Measurements from ENCODE around the gene ENTPD1. TPM values are rescaled to one million over a fixed set of nuclear protein-coding genes. Genes with fewer than 3 reads are reported as not detected.

Gene ENTPD1
- total RNA-seq, 2 donors from 2014 or later, result 0.53 to 12.9 TPM

DNA sequence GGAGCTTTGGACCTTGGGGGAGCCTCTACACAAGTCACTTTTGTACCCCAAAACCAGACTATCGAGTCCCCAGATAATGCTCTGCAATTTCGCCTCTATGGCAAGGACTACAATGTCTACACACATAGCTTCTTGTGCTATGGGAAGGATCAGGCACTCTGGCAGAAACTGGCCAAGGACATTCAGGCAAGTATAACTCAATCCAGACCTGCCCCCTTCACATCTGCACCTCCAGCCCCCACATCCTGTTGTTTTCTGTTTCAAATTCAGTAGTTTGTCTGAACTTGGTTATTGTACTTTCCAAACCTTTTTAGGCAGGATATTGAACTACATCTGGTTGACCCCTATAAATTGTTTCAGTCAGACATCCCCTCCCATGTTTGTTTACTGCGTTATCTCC is 89.4 kb downstream of the ENTPD1 start:
- Mint-ChIP-seq H3K27ac (no peak overlapping the region), H3K36me3 (ENCODE audit: insufficient read depth in 2 of 2) (no peaks in the 10 kb centered on the region), H3K27me3 (ENCODE audit: low read depth) (no peaks in the 10 kb centered on the region), H3K4me1 (ENCODE audit: low read depth) (peaks cover 14% of the 10 kb centered on the region), H3K9me3 (no peaks in the 10 kb centered on the region), H3K4me3 (no peak overlapping the region)
- DNase-seq (no peak), ATAC-seq (replicated peaks in 1 of 2) (no peak)

DNA sequence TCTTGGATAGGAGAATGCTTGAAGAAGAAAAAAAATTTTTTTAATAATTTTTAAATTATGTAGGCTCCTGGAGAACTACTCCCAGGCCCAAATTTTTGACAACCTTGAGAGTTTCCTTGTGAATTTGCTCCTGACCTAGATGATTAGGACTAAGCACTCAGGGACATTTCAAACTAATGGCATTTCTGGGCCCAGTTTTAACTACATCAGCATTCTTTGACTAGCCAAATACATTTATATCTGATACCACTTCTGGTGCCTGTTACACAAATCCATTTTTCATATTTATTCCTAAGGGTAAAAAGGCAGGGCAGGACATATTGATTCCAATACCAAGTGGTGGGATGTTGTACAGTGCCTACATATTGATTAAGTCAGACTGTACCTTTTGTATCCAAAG is 91.0 kb downstream of the ENTPD1 start:
- peaks cover under 1% of the 10 kb centered on the region for H3K4me1 Mint-ChIP-seq (ENCODE audit: low read depth)
- no peaks in the 10 kb centered on the region for H3K36me3 Mint-ChIP-seq (ENCODE audit: insufficient read depth in 2 of 2)
- H3K27ac Mint-ChIP-seq, result no peak overlapping the region
- DNase-seq, result no peak
- no peak overlapping the region for H3K4me3 Mint-ChIP-seq
- no peaks in the 10 kb centered on the region for H3K9me3 Mint-ChIP-seq
- H3K27me3 Mint-ChIP-seq (ENCODE audit: low read depth), result no peaks in the 10 kb centered on the region
- no peak for ATAC-seq (replicated peaks in 1 of 2)

DNA sequence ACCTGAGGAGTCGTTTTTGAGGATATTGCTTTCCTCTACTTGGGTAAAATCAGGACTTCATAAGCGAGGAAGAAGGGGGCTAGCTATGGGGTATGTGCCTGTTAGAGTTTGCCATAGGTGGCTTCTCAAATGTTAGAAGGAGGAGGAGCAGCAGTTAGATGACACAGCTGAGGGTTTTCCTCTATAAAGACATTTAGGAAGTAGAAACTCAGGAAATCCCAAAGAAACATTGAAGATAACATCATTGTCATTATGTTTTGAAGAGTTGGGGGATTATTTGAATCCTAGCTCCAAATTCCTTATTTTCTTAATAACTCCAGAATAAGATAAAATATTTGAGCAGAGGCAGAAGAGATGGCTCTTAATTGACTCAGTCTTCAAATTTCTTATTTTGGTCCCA is 92.9 kb downstream of the ENTPD1 start:
- no peaks in the 10 kb centered on the region for H3K36me3 Mint-ChIP-seq (ENCODE audit: insufficient read depth in 2 of 2)
- ATAC-seq (replicated peaks in 1 of 2) (no peak), DNase-seq (no peak)
- no peak overlapping the region for H3K4me3 Mint-ChIP-seq
- H3K27me3 Mint-ChIP-seq (ENCODE audit: low read depth), result no peaks in the 10 kb centered on the region
- H3K27ac Mint-ChIP-seq, result no peak overlapping the region
- no peaks in the 10 kb centered on the region for H3K4me1 Mint-ChIP-seq (ENCODE audit: low read depth)
- H3K9me3 Mint-ChIP-seq, result no peaks in the 10 kb centered on the region

DNA sequence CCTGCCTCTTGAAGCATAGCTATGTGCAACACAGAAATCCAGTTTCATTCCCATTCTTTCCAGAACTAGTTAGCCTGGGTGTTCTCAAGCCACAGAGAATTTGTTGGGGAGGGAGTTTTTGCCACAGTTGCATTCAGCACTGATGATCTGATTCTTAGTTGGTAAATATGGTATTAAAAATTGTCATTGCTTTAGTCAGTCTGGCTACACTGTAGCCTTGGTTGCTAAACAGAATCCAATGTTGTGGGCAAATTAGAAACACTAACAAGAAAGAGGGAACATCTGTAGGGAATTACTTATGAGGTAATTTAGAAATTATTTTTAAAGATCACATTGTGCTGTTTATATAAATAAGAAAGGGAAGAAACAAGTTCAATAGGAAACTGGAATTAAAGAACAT is 94.8 kb downstream of the ENTPD1 start:
- Mint-ChIP-seq H3K36me3 (ENCODE audit: insufficient read depth in 2 of 2) (peaks cover 1 to 3% of the 10 kb centered on the region in 2 donors), H3K4me3 (no peak overlapping the region), H3K27ac (no peak overlapping the region), H3K4me1 (ENCODE audit: low read depth) (no peaks in the 10 kb centered on the region), H3K27me3 (ENCODE audit: low read depth) (peaks cover 7% of the 10 kb centered on the region), H3K9me3 (peaks cover 0 to 4% of the 10 kb centered on the region in 2 donors)
- DNase-seq (no peak), ATAC-seq (replicated peaks in 1 of 2) (no peak)

DNA sequence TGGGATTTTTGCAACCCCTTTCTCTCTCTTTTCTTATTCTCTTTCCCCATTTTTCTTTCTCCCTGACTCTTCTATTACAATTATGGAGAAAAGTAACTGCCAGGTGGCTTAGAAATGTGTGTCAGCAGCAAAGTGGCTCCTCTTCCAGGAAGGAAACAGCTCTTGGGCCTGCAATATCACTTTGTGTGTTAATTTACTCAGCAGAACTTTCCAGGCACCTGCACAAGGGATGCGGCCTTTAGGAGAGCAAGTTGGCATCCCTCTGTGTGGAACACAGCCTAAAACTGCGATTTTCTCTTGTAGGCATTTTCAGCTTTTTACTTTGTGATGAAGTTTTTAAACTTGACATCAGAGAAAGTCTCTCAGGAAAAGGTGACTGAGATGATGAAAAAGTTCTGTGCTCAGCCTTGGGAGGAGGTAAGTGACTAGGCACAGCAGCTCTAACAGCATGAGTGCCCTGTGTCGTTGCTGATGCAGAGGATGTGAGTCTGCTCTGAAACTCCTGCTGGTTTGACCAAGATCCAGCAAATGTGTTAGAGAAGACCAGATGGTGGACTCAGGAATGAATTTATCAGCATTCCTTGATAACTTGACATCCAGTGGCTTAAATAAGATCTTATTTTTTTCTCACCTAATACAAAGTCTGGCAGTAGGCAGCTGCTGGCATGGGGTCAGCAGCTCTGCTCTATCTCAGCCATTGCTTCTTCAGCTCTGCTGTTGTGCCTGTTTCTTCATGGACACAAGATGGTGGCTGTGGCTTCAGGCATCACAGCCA is 104.4 kb downstream of the ENTPD1 start:
- ATAC-seq (replicated peaks in 1 of 2) (no peak), DNase-seq (no peak)
- Mint-ChIP-seq H3K9me3 (peaks cover 2 to 4% of the 10 kb centered on the region in 2 donors), H3K4me1 (ENCODE audit: low read depth) (peaks cover 19% of the 10 kb centered on the region), H3K27me3 (ENCODE audit: low read depth) (no peaks in the 10 kb centered on the region), H3K4me3 (no peak overlapping the region), H3K27ac (no peak overlapping the region), H3K36me3 (ENCODE audit: insufficient read depth in 2 of 2) (peaks cover 3 to 4% of the 10 kb centered on the region in 2 donors)

DNA sequence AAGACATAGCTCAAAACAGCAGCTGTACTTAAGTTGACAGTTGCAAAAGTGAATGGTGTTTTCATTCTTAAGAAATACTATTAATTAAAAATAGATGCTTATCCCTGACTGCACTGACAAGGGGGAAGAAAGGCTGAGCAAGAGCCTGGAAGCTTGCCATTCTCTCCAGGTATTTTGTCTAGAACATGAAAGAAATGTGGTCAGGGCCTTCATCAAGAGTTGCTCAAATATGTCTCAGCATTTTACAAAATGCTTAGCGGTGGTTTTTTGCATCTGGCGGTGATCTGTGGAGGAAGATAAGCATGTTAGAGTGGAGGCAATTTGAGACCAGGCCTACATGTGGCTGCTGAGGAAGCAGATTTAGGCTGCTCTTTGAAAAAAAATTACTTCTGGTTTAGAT is 105.4 kb downstream of the ENTPD1 start:
- ATAC-seq (replicated peaks in 1 of 2) (no peak), DNase-seq (no peak)
- Mint-ChIP-seq H3K4me3 (no peak overlapping the region), H3K36me3 (ENCODE audit: insufficient read depth in 2 of 2) (no peaks in the 10 kb centered on the region), H3K27me3 (ENCODE audit: low read depth) (no peaks in the 10 kb centered on the region), H3K4me1 (ENCODE audit: low read depth) (peaks cover 29% of the 10 kb centered on the region), H3K27ac (no peak overlapping the region), H3K9me3 (no peaks in the 10 kb centered on the region)

DNA sequence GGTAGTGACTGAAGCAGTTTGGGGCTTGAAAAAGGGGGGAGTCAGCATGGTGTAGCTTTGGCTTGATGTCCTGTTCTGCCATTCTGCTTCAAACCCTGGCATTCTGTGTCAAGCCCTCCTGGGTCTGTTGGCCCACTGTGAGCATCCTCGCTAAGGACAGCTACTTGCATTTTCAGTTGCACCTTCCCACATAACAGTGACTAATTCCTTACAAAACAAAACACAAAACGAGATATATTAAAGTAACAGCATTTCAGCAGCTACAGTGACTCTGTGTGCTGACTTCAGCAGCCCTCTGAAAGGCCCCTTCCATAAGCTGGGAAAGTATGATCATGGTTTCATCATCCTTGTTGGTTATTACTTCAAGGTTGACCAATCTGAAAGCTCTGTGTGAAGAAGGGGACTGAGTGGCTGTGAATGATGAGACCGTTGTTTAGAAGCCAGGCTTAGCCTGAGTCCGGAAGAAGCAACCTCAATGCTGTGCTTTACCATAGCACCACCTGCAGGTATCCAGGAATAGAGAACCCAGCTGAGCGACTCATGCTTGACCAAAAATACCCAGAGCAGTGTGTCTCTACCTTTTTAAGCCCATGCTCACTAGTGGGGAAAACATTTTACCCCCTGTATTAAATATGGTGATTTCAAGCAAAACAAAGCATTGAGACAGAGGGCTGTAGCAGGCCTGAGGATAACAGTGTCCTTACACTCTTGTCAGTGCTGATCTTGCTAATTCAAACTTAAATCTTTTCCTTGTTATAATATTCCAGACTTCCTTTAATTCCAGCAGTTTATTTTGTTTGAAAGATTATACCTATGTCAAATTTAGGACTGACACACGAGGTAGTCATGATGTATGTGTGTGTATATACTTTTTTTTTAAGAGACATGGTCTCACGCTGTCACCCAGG is 109.2 kb downstream of the ENTPD1 start:
- Mint-ChIP-seq H3K4me1 (ENCODE audit: low read depth) (peaks cover 29% of the 10 kb centered on the region), H3K27me3 (ENCODE audit: low read depth) (no peaks in the 10 kb centered on the region), H3K4me3 (peak overlapping the region; percentile 1 to 39), H3K9me3 (no peaks in the 10 kb centered on the region), H3K36me3 (ENCODE audit: insufficient read depth in 2 of 2) (no peaks in the 10 kb centered on the region), H3K27ac (peak overlapping the region; percentile 49)
- ATAC-seq (replicated peaks in 1 of 2), result peak; percentile 95 to 96
- peak; percentile 53 to 68 for DNase-seq

DNA sequence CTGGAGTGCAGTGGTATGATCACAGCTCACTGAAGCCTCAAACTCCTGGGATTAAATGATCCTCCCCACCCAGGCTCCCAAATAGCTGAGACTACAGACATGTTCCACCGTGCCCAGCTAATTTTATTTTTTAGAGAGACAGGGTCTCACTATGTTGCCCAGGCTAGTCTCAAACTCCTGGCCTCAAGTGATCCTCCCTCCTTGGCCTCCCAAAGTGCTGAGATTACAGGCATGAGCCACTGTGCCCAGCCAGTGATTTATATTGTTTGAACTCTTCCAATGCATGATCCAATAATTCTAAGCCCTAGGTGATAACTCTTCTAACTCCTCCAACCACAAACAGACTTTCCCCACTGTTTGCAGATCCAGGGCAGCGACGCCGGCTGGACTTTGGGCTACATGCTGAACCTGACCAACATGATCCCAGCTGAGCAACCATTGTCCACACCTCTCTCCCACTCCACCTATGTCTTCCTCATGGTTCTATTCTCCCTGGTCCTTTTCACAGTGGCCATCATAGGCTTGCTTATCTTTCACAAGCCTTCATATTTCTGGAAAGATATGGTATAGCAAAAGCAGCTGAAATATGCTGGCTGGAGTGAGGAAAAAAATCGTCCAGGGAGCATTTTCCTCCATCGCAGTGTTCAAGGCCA is 110.0 kb downstream of the ENTPD1 start:
- Mint-ChIP-seq H3K9me3 (no peaks in the 10 kb centered on the region), H3K36me3 (ENCODE audit: insufficient read depth in 2 of 2) (peaks cover 0 to 3% of the 10 kb centered on the region in 2 donors), H3K4me1 (ENCODE audit: low read depth) (peaks cover 29% of the 10 kb centered on the region), H3K27me3 (ENCODE audit: low read depth) (no peaks in the 10 kb centered on the region), H3K27ac (peak overlapping the region; percentile 35), H3K4me3 (peak overlapping the region in 1 of 2 donors; percentile 39)
- no peak for ATAC-seq (replicated peaks in 1 of 2)
- no peak for DNase-seq

DNA sequence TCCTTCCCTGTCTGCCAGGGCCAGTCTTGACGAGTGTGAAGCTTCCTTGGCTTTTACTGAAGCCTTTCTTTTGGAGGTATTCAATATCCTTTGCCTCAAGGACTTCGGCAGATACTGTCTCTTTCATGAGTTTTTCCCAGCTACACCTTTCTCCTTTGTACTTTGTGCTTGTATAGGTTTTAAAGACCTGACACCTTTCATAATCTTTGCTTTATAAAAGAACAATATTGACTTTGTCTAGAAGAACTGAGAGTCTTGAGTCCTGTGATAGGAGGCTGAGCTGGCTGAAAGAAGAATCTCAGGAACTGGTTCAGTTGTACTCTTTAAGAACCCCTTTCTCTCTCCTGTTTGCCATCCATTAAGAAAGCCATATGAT is 110.5 kb downstream of the ENTPD1 start:
- Mint-ChIP-seq H3K27me3 (ENCODE audit: low read depth) (no peaks in the 10 kb centered on the region), H3K4me3 (peak overlapping the region in 1 of 2 donors; percentile 39), H3K9me3 (no peaks in the 10 kb centered on the region), H3K36me3 (ENCODE audit: insufficient read depth in 2 of 2) (peaks cover 0 to 3% of the 10 kb centered on the region in 2 donors), H3K27ac (peak overlapping the region; percentile 3), H3K4me1 (ENCODE audit: low read depth) (peaks cover 29% of the 10 kb centered on the region)
- ATAC-seq (replicated peaks in 1 of 2) (no peak), DNase-seq (no peak)

DNA sequence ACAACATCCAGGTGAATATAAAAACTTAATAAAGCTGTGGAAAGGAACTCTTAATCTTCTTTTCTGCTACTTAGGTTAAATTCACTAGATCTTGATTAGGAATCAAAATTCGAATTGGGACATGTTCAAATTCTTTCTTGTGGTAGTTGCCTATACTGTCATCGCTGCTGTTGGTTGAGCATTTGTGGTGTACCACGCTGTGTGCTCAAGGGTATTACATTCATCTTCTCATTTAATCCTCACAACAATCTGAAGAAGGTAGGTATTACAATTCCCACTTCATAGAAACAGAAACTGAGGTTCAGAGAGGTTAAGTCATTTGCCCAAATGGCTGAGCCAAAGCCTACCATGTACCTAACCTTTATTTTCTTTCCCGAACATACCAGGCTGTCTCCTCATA is 111.9 kb downstream of the ENTPD1 start:
- H3K27me3 Mint-ChIP-seq (ENCODE audit: low read depth), result no peaks in the 10 kb centered on the region
- H3K27ac Mint-ChIP-seq, result no peak overlapping the region
- H3K36me3 Mint-ChIP-seq (ENCODE audit: insufficient read depth in 2 of 2), result peaks cover 0 to 10% of the 10 kb centered on the region in 2 donors
- peaks cover 29% of the 10 kb centered on the region for H3K4me1 Mint-ChIP-seq (ENCODE audit: low read depth)
- H3K4me3 Mint-ChIP-seq, result no peak overlapping the region
- DNase-seq, result peak in 1 of 2 donors; percentile 16
- no peak for ATAC-seq (replicated peaks in 1 of 2)
- H3K9me3 Mint-ChIP-seq, result no peaks in the 10 kb centered on the region

DNA sequence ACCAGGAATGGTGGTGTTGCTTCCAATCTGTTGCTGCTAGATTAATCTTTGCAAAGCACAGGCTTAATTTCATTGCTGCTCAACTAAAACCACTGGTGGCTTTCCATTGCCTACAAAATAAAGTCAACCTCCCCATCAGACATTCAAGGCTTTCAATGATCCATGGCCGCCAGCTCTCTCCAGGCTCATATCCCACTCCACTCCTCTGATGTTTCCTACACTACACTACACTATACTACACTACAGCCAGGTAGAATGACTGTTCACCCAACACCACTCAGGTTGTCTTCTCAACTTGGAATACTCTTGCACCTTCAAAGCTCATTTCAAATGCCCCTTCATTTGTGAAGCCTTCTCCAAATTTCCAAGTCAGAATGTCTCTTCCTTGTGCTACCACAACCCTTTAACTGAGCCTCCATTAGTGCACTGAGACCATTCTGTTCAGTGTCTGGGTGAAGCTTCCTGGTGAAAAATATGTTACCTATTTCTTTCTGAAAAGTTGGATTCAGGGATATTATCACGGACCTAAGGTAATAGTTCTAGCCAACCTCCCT is 116.3 kb downstream of the ENTPD1 start:
- DNase-seq, result no peak
- Mint-ChIP-seq H3K9me3 (no peaks in the 10 kb centered on the region), H3K36me3 (ENCODE audit: insufficient read depth in 2 of 2) (peaks cover 11 to 30% of the 10 kb centered on the region in 2 donors), H3K4me1 (ENCODE audit: low read depth) (no peaks in the 10 kb centered on the region), H3K27ac (no peak overlapping the region), H3K4me3 (no peak overlapping the region), H3K27me3 (ENCODE audit: low read depth) (no peaks in the 10 kb centered on the region)
- no peak for ATAC-seq (replicated peaks in 1 of 2)

DNA sequence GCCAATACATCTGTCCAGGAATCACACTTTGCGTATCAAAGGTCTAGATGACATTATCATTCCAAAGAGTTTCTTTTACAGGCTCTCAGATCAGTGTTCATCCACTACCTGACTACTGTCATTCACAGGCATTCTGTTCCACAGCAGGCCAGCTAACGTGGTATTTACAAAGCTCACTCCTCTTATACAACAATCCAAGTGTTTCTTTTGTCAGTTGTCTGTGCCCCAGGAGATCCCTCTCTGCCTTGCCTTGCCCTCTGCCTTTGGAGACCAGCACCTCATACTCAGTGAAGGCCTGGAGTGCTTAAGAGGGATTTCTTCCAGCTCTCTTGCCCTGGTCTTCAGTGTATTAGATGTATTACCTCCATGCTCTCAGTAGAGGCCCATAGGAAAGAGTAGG is 117.2 kb downstream of the ENTPD1 start:
- DNase-seq (no peak), ATAC-seq (replicated peaks in 1 of 2) (no peak)
- H3K27ac Mint-ChIP-seq, result no peak overlapping the region
- H3K27me3 Mint-ChIP-seq (ENCODE audit: low read depth), result no peaks in the 10 kb centered on the region
- H3K36me3 Mint-ChIP-seq (ENCODE audit: insufficient read depth in 2 of 2), result peaks cover 11 to 30% of the 10 kb centered on the region in 2 donors
- H3K4me3 Mint-ChIP-seq, result no peak overlapping the region
- no peaks in the 10 kb centered on the region for H3K9me3 Mint-ChIP-seq
- H3K4me1 Mint-ChIP-seq (ENCODE audit: low read depth), result no peaks in the 10 kb centered on the region

DNA sequence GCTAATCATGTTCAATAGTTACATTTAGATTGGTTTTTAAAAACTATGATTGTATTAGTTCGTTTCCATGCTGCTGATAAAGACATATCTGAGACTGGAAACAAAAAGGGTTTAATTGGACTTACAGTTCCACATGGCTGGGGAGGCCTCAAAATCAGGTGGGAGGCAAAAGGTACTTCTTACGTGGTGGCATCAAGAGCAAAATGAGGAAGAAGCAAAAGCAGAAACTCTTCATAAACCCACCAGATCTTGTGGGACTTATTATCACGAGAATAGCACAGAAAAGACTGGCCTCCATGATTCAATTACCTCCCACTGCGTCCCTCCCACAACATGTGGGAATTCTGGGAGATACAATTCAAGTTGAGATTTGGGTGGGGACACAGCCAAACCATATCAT is 117.7 kb downstream of the ENTPD1 start:
- H3K4me1 Mint-ChIP-seq (ENCODE audit: low read depth), result no peaks in the 10 kb centered on the region
- no peak overlapping the region for H3K27ac Mint-ChIP-seq
- H3K4me3 Mint-ChIP-seq, result no peak overlapping the region
- H3K36me3 Mint-ChIP-seq (ENCODE audit: insufficient read depth in 2 of 2), result peaks cover 11 to 30% of the 10 kb centered on the region in 2 donors
- no peak for ATAC-seq (replicated peaks in 1 of 2)
- no peaks in the 10 kb centered on the region for H3K27me3 Mint-ChIP-seq (ENCODE audit: low read depth)
- no peak for DNase-seq
- no peaks in the 10 kb centered on the region for H3K9me3 Mint-ChIP-seq
